Neural progenitor cell (in vitro differentiated cells): Measurements from ENCODE around the gene ZMAT5. TPM values are rescaled to one million over a fixed set of nuclear protein-coding genes. Genes with fewer than 3 reads are reported as not detected.

ENCODE experiments used
- DNase-seq: peaks from one replicate; pipeline ENCODE4 v3.0.0-alpha.2; 2016; ENCODE audit warnings: low spot score
- H2AFZ ChIP-seq: fragments of 200-600 bp; sonication (generic); replicated peaks from 2 replicates; pipeline ENCODE4 v1.6.1; 2016; ENCODE audit warnings: antibody characterized with exemption
- H3F3A ChIP-seq: fragments of 200-600 bp; sonication (generic); 2 replicates; pipeline ENCODE4 v1.6.1; 2016; ENCODE audit warnings: antibody characterized with exemption, low read depth
- H3K27ac ChIP-seq: fragments of 200-600 bp; sonication (generic); 2 replicates; pipeline ENCODE4 v1.5.1; 2016; ENCODE audit warnings: mild to moderate bottlenecking
- H3K27me3 ChIP-seq: fragments of 200-600 bp; sonication (generic); 2 replicates; pipeline ENCODE4 v1.6.1; 2016; ENCODE audit warnings: mild to moderate bottlenecking, moderate library complexity
- H3K36me3 ChIP-seq: fragments of 200-600 bp; sonication (generic); 2 replicates; pipeline ENCODE4 v1.5.1; 2016
- H3K4me1 ChIP-seq: fragments of 200-600 bp; sonication (generic); 2 replicates; pipeline ENCODE4 v1.6.1; 2016; ENCODE audit warnings: mixed run types
- H3K4me2 ChIP-seq: fragments of 200-600 bp; sonication (generic); 2 replicates; pipeline ENCODE4 v1.6.1; 2016
- H3K4me3 ChIP-seq: fragments of 200-600 bp; sonication (generic); 2 replicates; pipeline ENCODE4 v1.5.1; 2016
- H3K79me2 ChIP-seq: fragments of 200-600 bp; sonication (generic); 2 replicates; pipeline ENCODE4 v1.6.1; 2016; ENCODE audit warnings: low read depth
- H3K9ac ChIP-seq: fragments of 200-600 bp; sonication (generic); 2 replicates; pipeline ENCODE4 v1.6.1; 2016
- H3K9me3 ChIP-seq: fragments of 200-600 bp; sonication (generic); 2 replicates; pipeline ENCODE4 v1.5.1; 2016; ENCODE audit warnings: low read depth
- H4K20me1 ChIP-seq: fragments of 200-600 bp; sonication (generic); 2 replicates; pipeline ENCODE4 v1.6.1; 2016; ENCODE audit warnings: low read depth
- H3K27ac Mint-ChIP-seq: 3 replicates; pipeline ENCODE4 v1.8.0; 2021; ENCODE audit warnings: mixed read lengths
- H3K27me3 Mint-ChIP-seq: 2 replicates; pipeline ENCODE4 v1.8.0; 2022; ENCODE audit warnings: low read depth, mild to moderate bottlenecking, inconsistent platforms, moderate library complexity, mixed read lengths; ENCODE audit not compliant: insufficient read depth
- H3K36me3 Mint-ChIP-seq: 3 replicates; pipeline ENCODE4 v1.8.0; 2021; ENCODE audit warnings: mixed read lengths
- H3K4me1 Mint-ChIP-seq: 3 replicates; pipeline ENCODE4 v1.8.0; 2021; ENCODE audit warnings: mixed read lengths
- H3K4me3 Mint-ChIP-seq: 3 replicates; pipeline ENCODE4 v1.8.0; 2021; ENCODE audit warnings: mild to moderate bottlenecking, moderate library complexity, mixed read lengths
- H3K9me3 Mint-ChIP-seq: 3 replicates; pipeline ENCODE4 v1.8.0; 2020; ENCODE audit warnings: mixed read lengths
- CTCF ChIP-seq: fragments of 200-600 bp; sonication (generic); IDR thresholded peaks from 2 replicates; pipeline ENCODE4 v1.5.1; 2017; ENCODE audit warnings: antibody characterized with exemption, mild to moderate bottlenecking
- EZH2 ChIP-seq: fragments of 200-600 bp; sonication (generic); IDR thresholded peaks from 2 replicates; pipeline ENCODE4 v1.6.1; 2017; ENCODE audit warnings: antibody characterized with exemption, mild to moderate bottlenecking, moderate library complexity
- EZH2phosphoT487 ChIP-seq: fragments of 200-600 bp; sonication (generic); IDR thresholded peaks from 2 replicates; pipeline ENCODE4 v1.6.1; 2017; ENCODE audit warnings: antibody characterized with exemption
- total RNA-seq: library from RNA; depleted of rRNA; stranded (reverse); fragments of >200 nt; gene quantifications from 2 replicates; pipeline ENCODE4 v1.2.3, GENCODE V29; 2015; ENCODE audit warnings: low replicate concordance

Gene ZMAT5
- total RNA-seq, 1 donor from 2014 or later, result 20.8 TPM

GRCh38 chr22:29815580-29815979, 48.8 kb upstream of the ZMAT5 start:
- Histone ChIP-seq H3K36me3 (no peaks in the 10 kb centered on the region), H2AFZ (no peak overlapping the region), H3K27me3 (no peaks in the 10 kb centered on the region), H3K9me3 (no peaks in the 10 kb centered on the region), H3K27ac (no peak overlapping the region), H3K4me2 (no peak overlapping the region), H3K9ac (no peak overlapping the region), H3F3A (no peaks in the 10 kb centered on the region), H3K4me1 (peaks cover 6% of the 10 kb centered on the region), H3K4me3 (no peak overlapping the region), H3K79me2 (no peaks in the 10 kb centered on the region), H4K20me1 (no peaks in the 10 kb centered on the region)
- peaks cover 6% of the 10 kb centered on the region for H3K4me1 Mint-ChIP-seq
- TF ChIP-seq CTCF, result no peak
- no peak for TF ChIP-seq EZH2
- TF ChIP-seq EZH2phosphoT487, result no peak
- no peak overlapping the region for H3K27ac Mint-ChIP-seq
- H3K4me3 Mint-ChIP-seq, result no peak overlapping the region
- peaks cover 6% of the 10 kb centered on the region for H3K27me3 Mint-ChIP-seq
- DNase-seq, result no peak
- H3K9me3 Mint-ChIP-seq, result no peaks in the 10 kb centered on the region
- H3K36me3 Mint-ChIP-seq, result peaks cover 28% of the 10 kb centered on the region

GRCh38 chr22:29814003-29814402, 47.2 kb upstream of the ZMAT5 start:
- H3K9me3 ChIP-seq, result no peaks in the 10 kb centered on the region
- H3K27me3 Mint-ChIP-seq, result peaks cover 3% of the 10 kb centered on the region
- H3K27ac ChIP-seq, result no peak overlapping the region
- no peak overlapping the region for H3K4me2 ChIP-seq
- no peak overlapping the region for H3K9ac ChIP-seq
- TF ChIP-seq EZH2, result no peak
- TF ChIP-seq EZH2phosphoT487, result no peak
- no peak for TF ChIP-seq CTCF
- no peaks in the 10 kb centered on the region for H3K36me3 ChIP-seq
- DNase-seq, result no peak
- peaks cover 6% of the 10 kb centered on the region for H3K4me1 ChIP-seq
- no peak overlapping the region for H3K4me3 Mint-ChIP-seq
- H3K36me3 Mint-ChIP-seq, result peaks cover 28% of the 10 kb centered on the region
- H3K27me3 ChIP-seq, result no peaks in the 10 kb centered on the region
- no peaks in the 10 kb centered on the region for H3K79me2 ChIP-seq
- peaks cover 6% of the 10 kb centered on the region for H3K4me1 Mint-ChIP-seq
- H3K9me3 Mint-ChIP-seq, result no peaks in the 10 kb centered on the region
- H3K27ac Mint-ChIP-seq, result no peak overlapping the region
- no peak overlapping the region for H3K4me3 ChIP-seq
- H3F3A ChIP-seq, result no peaks in the 10 kb centered on the region
- no peak overlapping the region for H2AFZ ChIP-seq
- no peaks in the 10 kb centered on the region for H4K20me1 ChIP-seq

GRCh38 chr22:29813563-29813962, 46.8 kb upstream of the ZMAT5 start:
- Mint-ChIP-seq H3K4me1 (peaks cover 6% of the 10 kb centered on the region), H3K27me3 (peaks cover 2% of the 10 kb centered on the region), H3K9me3 (no peaks in the 10 kb centered on the region), H3K4me3 (no peak overlapping the region), H3K27ac (no peak overlapping the region), H3K36me3 (peaks cover 25% of the 10 kb centered on the region)
- Histone ChIP-seq H3K79me2 (no peaks in the 10 kb centered on the region), H3K4me2 (no peak overlapping the region), H3K9ac (no peak overlapping the region), H3K9me3 (no peaks in the 10 kb centered on the region), H4K20me1 (no peaks in the 10 kb centered on the region), H3K36me3 (no peaks in the 10 kb centered on the region), H2AFZ (no peak overlapping the region), H3F3A (no peaks in the 10 kb centered on the region), H3K4me1 (peaks cover 6% of the 10 kb centered on the region), H3K4me3 (no peak overlapping the region), H3K27me3 (no peaks in the 10 kb centered on the region), H3K27ac (no peak overlapping the region)
- no peak for DNase-seq
- TF ChIP-seq EZH2 (no peak), CTCF (peak; percentile 15), EZH2phosphoT487 (no peak)

- H3K4me3 Mint-ChIP-seq, result no peak overlapping the region
- TF ChIP-seq EZH2 (no peak), CTCF (no peak)
- no peaks in the 10 kb centered on the region for H3K9me3 Mint-ChIP-seq
- peaks cover 6% of the 10 kb centered on the region for H3K4me1 ChIP-seq
- no peak overlapping the region for H3K27ac ChIP-seq
- no peak overlapping the region for H3K4me3 ChIP-seq
- H3K9me3 ChIP-seq, result no peaks in the 10 kb centered on the region
- H3K4me2 ChIP-seq, result no peak overlapping the region
- H3K4me1 Mint-ChIP-seq, result peaks cover 6% of the 10 kb centered on the region
- H3K27me3 Mint-ChIP-seq, result peaks cover 2% of the 10 kb centered on the region
- H3K9ac ChIP-seq, result no peak overlapping the region
- H3K79me2 ChIP-seq, result no peaks in the 10 kb centered on the region
- no peaks in the 10 kb centered on the region for H3K36me3 ChIP-seq
- H3K27ac Mint-ChIP-seq, result no peak overlapping the region
- DNase-seq, result no peak
- H3K27me3 ChIP-seq, result no peaks in the 10 kb centered on the region
- no peaks in the 10 kb centered on the region for H4K20me1 ChIP-seq
- peaks cover 25% of the 10 kb centered on the region for H3K36me3 Mint-ChIP-seq
- no peak overlapping the region for H2AFZ ChIP-seq
- H3F3A ChIP-seq, result no peaks in the 10 kb centered on the region
Measured at GRCh38 chr22:29813126-29813525, 46.3 kb upstream of the ZMAT5 start.
